IPS-15b (cell line): Measurements from ENCODE around the gene ATAD1.
"Not testable (repeated sequence)": the region's sequence is repeated elsewhere in the genome, so short reads cannot be mapped to it uniquely, and the experiment has no call there.

Experiments used
- H3K27me3 ChIP-seq: one replicate; pipeline ENCODE4 v1.6.1; 2013; ENCODE audit warnings: low read length; ENCODE audit not compliant: control insufficient read depth, insufficient read depth
- H3K36me3 ChIP-seq: one replicate; pipeline ENCODE4 v1.6.1; 2013; ENCODE audit warnings: low read length; ENCODE audit not compliant: control insufficient read depth, insufficient read depth
- H3K4me1 ChIP-seq: one replicate; pipeline ENCODE4 v1.6.1; 2013; ENCODE audit warnings: mild to moderate bottlenecking, low read length; ENCODE audit not compliant: control insufficient read depth, insufficient read depth
- H3K4me3 ChIP-seq: one replicate; pipeline ENCODE4 v1.5.1; 2013; ENCODE audit warnings: low read depth, low read length
- H3K9ac ChIP-seq: one replicate; pipeline ENCODE4 v1.6.1; 2013; ENCODE audit warnings: low read depth, mild to moderate bottlenecking, low read length
- H3K9me3 ChIP-seq: one replicate; pipeline ENCODE4 v1.6.1; 2013; ENCODE audit warnings: mild to moderate bottlenecking, low read length; ENCODE audit not compliant: control insufficient read depth, insufficient read depth

The ATAD1 gene

DNA sequence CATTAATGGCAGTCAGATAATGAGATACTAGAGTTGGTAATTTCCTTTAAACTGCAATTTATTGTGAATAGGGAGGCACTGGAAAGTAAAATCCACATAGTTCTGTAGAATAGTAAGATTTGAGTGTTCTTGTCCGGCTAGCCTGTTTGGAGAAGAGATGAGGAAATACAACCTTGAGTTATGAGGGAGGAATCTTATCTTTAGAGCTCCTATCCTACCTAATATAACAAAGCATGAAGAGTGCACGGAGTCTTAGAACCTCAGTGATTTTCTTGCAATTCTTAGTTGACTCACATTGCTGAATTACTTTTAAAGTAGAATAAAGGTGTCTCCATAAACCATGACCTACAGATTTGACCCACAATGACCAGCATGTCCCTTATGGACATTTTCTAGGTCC lies 73.4 kb downstream of the ATAD1 start:
- no peaks in the 10 kb centered on the region for H3K9me3 ChIP-seq
- no peak overlapping the region for H3K4me3 ChIP-seq
- H3K36me3 ChIP-seq, result no peaks in the 10 kb centered on the region
- no peaks in the 10 kb centered on the region for H3K27me3 ChIP-seq
- peaks cover 4% of the 10 kb centered on the region for H3K4me1 ChIP-seq
- no peak overlapping the region for H3K9ac ChIP-seq

DNA sequence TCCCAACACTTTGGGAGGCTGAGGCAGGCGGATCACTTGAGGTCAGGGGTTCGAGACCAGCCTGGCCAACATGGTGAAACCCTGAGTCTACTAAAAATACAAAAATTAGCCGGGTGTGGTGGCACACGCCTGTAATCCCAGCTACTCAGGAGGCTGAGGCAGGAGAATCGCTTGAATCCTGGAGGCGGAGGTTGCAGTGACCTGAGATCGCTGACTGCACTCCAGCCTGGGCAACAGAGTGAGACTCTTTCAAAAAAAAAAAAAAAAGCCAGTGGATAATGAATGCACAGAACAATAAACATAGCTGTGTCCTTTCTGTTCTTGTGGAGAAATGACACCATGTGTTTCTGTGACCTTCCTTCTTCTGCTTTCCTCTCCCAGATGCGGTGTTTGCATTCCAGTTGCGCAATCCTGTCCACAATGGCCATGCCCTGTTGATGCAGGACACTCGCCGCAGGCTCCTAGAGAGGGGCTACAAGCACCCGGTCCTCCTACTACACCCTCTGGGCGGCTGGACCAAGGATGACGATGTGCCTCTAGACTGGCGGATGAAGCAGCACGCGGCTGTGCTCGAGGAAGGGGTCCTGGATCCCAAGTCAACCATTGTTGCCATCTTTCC lies 74.9 kb downstream of the ATAD1 start:
- not testable (repeated sequence) for H3K27me3 ChIP-seq, H3K4me1 ChIP-seq, H3K9me3 ChIP-seq, H3K36me3 ChIP-seq, H3K4me3 ChIP-seq, H3K9ac ChIP-seq

DNA sequence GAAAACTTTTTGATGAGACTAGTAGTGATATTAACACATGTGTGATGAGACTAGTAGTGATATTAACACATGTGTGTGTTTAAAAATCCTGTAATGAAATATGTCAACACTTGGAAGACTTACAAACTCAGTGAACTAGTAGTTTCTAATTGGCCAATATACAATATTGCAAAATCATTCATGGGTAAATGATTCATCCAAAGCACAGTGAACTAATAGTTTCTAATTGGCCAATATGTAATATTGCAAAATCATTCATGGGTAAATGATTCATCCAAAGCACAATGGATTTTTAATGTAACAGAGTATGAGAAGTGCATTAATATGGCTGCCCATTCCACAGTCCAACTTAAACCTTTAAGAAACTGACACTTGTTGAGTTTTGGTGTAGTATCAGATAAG lies 77.8 kb downstream of the ATAD1 start:
- Histone ChIP-seq H3K4me3 (no peak overlapping the region), H3K4me1 (no peaks in the 10 kb centered on the region), H3K27me3 (no peaks in the 10 kb centered on the region), H3K9ac (no peak overlapping the region), H3K36me3 (no peaks in the 10 kb centered on the region), H3K9me3 (no peaks in the 10 kb centered on the region)

DNA sequence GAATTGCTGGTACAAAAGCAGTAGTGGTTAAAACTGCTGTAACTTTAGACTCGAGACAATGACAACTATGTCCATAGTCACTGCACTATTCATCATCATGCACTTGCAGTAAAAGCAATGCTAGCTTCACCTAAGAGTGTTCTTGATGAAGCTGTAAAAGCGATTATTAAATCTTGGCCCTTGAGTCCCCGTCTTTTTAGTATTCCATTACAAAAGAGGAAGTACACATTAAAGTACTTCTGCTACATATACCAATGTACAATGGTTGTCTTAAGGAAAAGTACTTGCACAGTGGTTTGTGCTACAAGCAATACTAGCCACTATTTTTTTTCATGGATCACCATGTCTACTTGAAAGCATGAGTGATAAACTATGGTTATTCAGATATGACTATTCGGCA lies 78.3 kb downstream of the ATAD1 start:
- Histone ChIP-seq H3K27me3 (no peaks in the 10 kb centered on the region), H3K36me3 (no peaks in the 10 kb centered on the region), H3K9ac (no peak overlapping the region), H3K4me1 (no peaks in the 10 kb centered on the region), H3K9me3 (no peaks in the 10 kb centered on the region), H3K4me3 (no peak overlapping the region)

DNA sequence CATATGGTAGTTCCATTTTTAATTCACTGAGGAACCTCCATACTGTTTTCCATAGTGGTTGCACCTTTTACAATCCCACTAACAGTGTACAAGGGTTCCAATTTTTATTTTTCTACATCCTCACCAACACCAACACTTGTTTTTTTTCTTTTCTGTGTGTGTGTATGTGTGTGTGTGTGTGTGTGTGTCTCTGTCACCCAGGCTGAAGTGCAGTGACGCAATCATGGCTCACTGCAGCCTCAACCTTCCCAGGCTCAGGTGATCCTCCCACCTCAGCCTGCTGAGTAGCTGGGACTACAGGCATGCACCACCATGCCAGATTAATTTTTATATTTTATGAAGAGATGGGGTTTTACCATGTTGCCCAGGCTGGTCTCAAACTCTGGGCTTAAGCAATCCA lies 79.8 kb downstream of the ATAD1 start:
- not testable (repeated sequence) for H3K4me3 ChIP-seq, H3K36me3 ChIP-seq, H3K27me3 ChIP-seq, H3K4me1 ChIP-seq, H3K9ac ChIP-seq, H3K9me3 ChIP-seq

DNA sequence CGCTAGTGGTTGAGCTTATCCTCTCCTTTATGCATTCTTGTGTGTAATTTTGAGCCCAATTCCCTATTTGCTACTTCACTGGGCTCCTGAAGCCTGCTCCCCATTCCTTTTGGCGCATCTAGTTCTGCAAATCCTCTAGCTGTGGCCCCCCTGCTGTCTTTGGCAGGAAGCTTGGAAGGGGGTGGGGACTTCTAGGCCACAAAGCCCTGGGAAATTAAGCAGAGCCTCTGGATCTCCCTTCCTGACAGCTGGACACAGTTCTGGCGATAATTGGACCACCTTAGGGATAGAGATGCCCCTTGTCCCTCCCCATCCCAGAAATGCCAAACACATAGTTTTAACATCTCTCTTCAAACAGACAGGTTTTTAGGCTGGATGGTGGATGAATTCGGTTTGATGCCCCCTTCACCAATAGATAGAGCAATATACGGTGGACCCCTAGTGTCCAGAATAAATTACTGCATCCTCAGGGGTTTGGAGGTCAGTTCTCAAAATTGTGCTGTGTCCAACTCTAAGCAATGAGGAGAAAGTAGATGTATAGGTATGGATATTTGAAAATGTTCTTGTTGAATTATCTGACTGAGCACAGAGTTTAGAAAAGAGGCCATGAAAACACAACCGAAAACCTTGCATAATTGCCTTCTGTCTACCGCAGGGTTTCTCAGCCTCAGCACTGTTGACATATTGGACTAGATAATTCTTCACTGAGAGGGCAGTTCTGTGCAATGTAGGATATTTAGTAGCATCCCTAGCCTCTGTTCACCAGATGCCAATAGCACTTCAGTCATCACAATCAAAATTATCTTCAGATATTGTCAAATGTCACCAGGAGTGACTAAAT lies 82.8 kb downstream of the ATAD1 start:
- no peak overlapping the region for H3K4me3 ChIP-seq
- H3K9ac ChIP-seq, result no peak overlapping the region
- H3K9me3 ChIP-seq, result no peaks in the 10 kb centered on the region
- H3K36me3 ChIP-seq, result no peaks in the 10 kb centered on the region
- H3K27me3 ChIP-seq, result no peaks in the 10 kb centered on the region
- peaks cover 5% of the 10 kb centered on the region for H3K4me1 ChIP-seq

DNA sequence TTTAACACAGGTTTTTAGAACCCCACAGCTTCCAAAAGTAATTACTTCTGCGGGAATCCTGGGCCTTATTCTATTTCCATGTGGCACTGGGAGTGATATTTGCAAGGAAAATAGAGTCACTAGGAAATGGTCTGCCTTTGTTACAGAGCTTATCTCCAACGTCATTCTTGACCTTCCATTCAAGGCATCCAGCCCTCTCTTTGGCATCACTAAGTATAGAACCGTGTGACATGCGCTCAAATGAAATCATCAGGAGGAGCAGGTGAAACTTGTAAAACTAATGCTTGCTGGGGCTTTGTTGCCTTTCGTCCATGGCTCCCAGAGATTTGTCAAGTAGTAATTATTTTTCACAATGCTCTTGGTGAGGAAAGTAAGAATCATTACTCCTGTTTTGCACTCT lies 84.9 kb downstream of the ATAD1 start:
- Histone ChIP-seq H3K36me3 (no peaks in the 10 kb centered on the region), H3K4me1 (peaks cover 8% of the 10 kb centered on the region), H3K9me3 (no peaks in the 10 kb centered on the region), H3K9ac (no peak overlapping the region), H3K27me3 (no peaks in the 10 kb centered on the region), H3K4me3 (no peak overlapping the region)

DNA sequence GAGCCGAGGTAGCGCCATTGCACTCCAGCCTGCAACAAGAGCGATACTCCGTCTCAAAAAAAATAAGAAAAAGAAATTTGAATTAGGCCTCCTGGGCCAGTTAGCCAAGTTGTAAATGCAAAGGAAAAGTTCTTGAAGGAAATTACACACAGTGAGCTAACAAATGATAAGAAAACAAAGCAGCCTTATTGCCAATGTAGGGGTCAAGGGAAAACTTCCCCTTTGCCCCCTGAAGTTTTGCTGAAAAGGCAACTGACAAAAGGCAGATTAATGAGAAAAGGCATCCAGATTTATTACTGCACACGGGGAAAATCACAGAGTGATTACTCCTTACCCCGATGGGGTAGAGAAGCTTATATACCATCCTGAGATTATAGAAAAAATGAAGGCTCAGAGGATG lies 88.1 kb downstream of the ATAD1 start:
- Histone ChIP-seq H3K4me3 (no peak overlapping the region), H3K4me1 (peaks cover 8% of the 10 kb centered on the region), H3K9ac (no peak overlapping the region), H3K9me3 (no peaks in the 10 kb centered on the region), H3K36me3 (no peaks in the 10 kb centered on the region), H3K27me3 (no peaks in the 10 kb centered on the region)

DNA sequence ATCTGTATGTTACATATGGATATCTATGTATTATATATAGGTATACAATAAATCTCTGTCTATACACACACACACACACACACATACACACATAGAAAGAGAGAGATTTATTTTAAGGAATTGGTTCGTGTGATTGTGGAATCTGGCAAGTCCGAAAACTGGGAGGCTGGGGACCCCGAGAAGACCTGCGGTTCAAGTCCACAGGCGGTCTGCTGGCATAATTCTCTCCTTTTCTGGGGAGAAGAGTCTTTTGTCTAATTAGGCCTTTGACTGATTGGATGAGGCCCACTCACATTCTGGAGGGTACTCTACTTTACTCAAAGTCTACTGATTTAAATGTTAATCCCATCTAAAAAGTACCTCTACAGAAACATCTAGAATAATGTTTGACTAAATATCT lies 93.2 kb downstream of the ATAD1 start:
- H3K27me3 ChIP-seq, result no peaks in the 10 kb centered on the region
- H3K4me3 ChIP-seq, result no peak overlapping the region
- H3K9ac ChIP-seq, result no peak overlapping the region
- H3K36me3 ChIP-seq, result no peaks in the 10 kb centered on the region
- H3K9me3 ChIP-seq, result no peaks in the 10 kb centered on the region
- no peaks in the 10 kb centered on the region for H3K4me1 ChIP-seq

DNA sequence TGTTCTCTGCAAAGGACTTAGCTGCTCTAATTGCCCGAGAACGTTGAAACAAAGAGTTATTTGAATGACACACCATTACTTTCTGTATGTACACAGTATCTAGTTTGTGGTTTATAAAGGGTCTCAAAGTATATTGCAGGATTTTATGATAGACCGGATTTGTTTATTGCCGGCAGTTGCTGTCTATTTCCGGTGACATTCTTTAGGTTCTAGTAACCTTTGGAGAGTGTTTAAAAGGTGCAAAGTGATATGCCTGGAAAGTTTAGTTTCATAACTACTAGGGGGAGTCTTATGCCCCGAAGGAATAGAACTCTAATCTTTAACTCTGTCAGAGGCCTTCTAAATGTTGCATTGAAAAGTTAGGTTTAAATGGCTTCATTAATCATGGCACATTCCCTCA lies 94.5 kb downstream of the ATAD1 start:
- H3K4me3 ChIP-seq, result no peak overlapping the region
- no peaks in the 10 kb centered on the region for H3K4me1 ChIP-seq

DNA sequence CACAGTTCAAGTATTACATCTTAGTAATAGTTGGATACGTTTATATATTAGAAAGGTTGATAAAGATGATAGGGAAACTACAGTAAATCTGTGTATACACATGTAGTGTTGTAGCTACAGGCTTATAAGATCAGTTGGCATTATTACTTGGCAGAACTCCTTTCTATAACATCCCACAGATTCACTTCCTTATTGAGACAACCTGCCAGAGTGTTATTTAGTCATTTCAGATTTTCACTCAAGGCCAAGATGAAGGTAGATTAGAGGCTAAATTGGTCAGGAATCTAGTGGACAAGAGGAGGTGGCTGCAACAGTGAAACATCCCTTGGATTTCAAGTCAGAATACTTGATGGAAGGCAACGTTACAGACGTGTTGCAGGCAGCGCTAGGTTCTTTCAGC lies 95.3 kb downstream of the ATAD1 start:
- H3K4me1 ChIP-seq, result no peaks in the 10 kb centered on the region
- H3K27me3 ChIP-seq, result no peaks in the 10 kb centered on the region
- no peaks in the 10 kb centered on the region for H3K36me3 ChIP-seq
- H3K4me3 ChIP-seq, result no peak overlapping the region
- H3K9ac ChIP-seq, result no peak overlapping the region
- H3K9me3 ChIP-seq, result no peaks in the 10 kb centered on the region

More for the DNA sequence above, 94.5 kb downstream of the ATAD1 start:
- Histone ChIP-seq H3K9me3 (no peaks in the 10 kb centered on the region), H3K9ac (no peak overlapping the region), H3K27me3 (no peaks in the 10 kb centered on the region), H3K36me3 (no peaks in the 10 kb centered on the region)

DNA sequence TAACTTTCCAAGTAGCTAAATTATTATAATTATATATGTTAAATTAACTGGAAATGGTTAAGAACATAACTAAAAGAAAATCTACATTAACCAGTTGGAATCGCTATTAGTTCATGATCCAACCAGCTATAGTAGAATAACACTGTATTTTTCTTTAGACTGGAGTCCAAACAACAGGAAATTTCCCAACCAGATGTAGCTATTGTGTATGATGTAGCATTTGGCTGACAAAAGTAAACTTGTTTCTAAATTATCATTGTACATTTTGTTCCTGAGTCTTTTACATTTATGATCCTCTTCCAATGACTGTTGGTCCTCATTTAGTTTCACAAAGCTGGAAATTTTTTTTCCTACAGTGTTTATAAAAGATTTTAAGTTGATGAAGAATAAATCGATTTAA lies 96.2 kb downstream of the ATAD1 start:
- H3K9ac ChIP-seq, result no peak overlapping the region
- no peaks in the 10 kb centered on the region for H3K27me3 ChIP-seq
- no peaks in the 10 kb centered on the region for H3K4me1 ChIP-seq
- no peak overlapping the region for H3K4me3 ChIP-seq
- H3K36me3 ChIP-seq, result no peaks in the 10 kb centered on the region
- H3K9me3 ChIP-seq, result no peaks in the 10 kb centered on the region
